Stimulated activated CD8-positive, alpha-beta memory T cell treated with anti-CD3 and anti-CD28 coated beads, Interleukin-2, amount 100 ng/mL, for 1 hour (primary cell): ENCODE results near the gene EDAR.
A peak's percentile ranks its signal among the peaks of the same experiment; 100 is the strongest.

Experiments
- DNase-seq, 2 donors: peaks; one replicate each; pipeline ENCODE4 v3.0.0-alpha.2; 2020; ENCODE audit warnings: low read depth in 2 of 2

EDAR gene

GRCh38 chr2:108988796-108989713 lies at the start of gene EDAR:
EDAR (minus strand) TSS chr2:108989220; CDS start chr2:108931014, 58,206 bp downstream.
- peak in 1 of 2 donors; percentile 15 for DNase-seq

- no peak for DNase-seq
Observed at GRCh38 chr2:109033171-109033570, 44.2 kb upstream of the EDAR start.

DNA sequence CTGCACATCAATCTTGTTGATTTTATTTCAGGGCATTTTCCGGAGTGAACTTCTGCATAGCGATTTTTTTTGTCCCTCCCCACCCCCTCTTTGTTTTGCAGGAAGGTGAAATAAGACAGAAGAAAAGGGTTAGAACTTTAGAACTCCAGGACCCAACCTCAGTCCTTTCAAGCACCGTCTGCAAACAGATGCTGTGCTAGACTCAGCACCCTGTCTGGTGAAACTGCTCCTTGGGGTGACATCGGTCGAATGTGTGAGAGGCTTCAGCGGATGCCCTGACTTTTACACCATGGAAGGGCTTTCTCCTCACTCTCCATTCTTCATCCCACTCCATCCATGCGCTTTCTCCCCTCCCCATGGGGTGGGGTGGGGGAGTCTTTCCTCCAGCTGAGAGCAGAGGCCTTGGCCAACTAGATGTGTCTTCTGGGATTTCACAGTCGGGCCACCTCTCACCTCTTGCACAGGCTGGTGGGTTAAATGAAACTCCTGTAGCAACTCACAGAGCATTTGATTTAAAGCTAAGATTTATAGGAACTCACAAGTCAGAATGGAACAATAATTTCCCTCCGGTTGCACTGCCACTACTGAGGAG lies 43.3 kb upstream of the EDAR start:
- no peak for DNase-seq

GRCh38 chr2:109031476-109032228 lies 42.6 kb upstream of the EDAR start:
- peak; percentile 15 to 41 for DNase-seq

GRCh38 chr2:109030870-109031475 lies 42.0 kb upstream of the EDAR start:
- no peak for DNase-seq

DNA sequence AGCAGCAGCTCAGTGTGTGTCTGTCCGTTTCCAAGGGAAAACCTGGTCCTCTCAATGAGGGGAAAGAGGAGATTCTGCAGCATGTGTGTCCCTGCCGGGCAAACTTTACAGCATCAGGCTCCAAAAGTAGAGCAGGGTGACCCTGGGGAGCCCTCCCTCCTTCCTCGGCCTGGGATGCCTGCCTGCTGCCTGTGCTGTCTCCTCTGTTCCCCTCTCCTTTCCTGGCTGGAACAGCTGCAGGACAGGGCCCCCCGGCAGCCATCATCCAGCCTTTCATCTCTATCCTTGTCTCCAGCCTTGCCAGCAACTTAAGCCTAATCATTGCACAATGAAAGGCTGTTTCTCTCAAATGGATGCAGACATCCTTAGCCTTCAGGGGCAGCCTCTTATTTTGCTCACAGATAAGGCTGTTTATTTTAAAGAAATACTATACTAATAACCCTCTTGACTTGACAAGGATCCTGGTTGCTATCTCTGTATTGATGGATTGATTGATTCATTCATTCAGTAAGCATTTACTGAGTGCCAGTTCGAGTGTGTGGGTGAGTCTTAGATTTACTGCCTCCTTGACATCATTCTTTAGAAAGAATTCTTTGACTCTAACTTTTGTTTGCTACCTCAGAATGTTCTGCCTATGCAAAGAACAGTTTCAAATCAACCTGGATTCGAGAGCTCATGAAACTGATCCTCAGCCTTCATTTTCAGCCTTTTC lies 40.6 kb upstream of the EDAR start:
- DNase-seq: no peak

- no peak for DNase-seq
Observed at GRCh38 chr2:109028738-109029489, 39.9 kb upstream of the EDAR start.

DNA sequence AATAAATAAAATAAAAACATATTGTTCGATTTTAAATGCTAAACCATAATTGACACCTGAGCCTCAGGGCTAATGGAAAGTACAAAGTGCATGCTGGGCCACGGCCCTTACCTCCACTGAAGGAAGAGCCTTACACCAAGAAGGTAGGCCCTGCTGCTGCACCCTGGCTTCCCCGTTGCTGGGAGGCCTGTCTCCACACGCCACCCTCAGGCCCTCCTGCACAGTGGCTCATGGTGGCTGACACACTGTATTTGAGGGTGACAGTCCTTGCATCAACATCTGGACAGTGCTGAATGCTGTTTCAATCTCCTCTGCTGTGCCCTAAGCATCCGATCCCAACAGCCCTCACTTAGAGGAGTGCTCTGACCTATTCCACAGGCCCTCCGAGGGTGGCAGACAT lies 39.3 kb upstream of the EDAR start:
- no peak for DNase-seq

GRCh38 chr2:109027702-109028101 lies 38.7 kb upstream of the EDAR start:
- no peak for DNase-seq

GRCh38 chr2:109024477-109024876 lies 35.5 kb upstream of the EDAR start:
- DNase-seq: no peak

DNA sequence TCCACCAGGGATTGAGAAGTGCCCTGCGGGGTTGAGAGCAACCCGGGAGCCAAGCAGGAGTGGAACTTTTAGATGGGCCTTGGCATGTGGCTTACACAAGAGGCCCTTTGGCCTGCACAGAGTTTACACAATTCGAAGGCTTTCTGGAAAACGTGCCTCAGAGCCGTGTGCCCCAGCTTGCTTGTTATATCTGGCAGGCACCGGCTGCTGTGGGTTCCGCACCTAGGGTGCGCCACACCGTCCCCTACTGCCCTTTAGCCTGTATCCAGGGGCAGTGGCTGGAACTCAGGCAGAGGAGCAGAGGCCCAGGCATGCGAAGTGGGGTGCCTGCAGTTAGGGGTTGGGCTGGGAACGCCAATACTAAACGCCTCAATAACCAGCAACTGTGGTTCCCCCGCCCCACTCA lies 32.9 kb upstream of the EDAR start:
- no peak for DNase-seq

- no peak for DNase-seq
Observed at GRCh38 chr2:109020217-109020637, 31.2 kb upstream of the EDAR start.

GRCh38 chr2:109018452-109018851 lies 29.4 kb upstream of the EDAR start:
- DNase-seq: no peak

- DNase-seq: no peak
Observed at GRCh38 chr2:109017017-109017416, 28.0 kb upstream of the EDAR start.

- no peak for DNase-seq
Observed at GRCh38 chr2:109016376-109016775, 27.4 kb upstream of the EDAR start.

GRCh38 chr2:109014476-109014875 lies 25.5 kb upstream of the EDAR start:
- DNase-seq: no peak

- no peak for DNase-seq
Observed at GRCh38 chr2:109013051-109013450, 24.0 kb upstream of the EDAR start.

DNA sequence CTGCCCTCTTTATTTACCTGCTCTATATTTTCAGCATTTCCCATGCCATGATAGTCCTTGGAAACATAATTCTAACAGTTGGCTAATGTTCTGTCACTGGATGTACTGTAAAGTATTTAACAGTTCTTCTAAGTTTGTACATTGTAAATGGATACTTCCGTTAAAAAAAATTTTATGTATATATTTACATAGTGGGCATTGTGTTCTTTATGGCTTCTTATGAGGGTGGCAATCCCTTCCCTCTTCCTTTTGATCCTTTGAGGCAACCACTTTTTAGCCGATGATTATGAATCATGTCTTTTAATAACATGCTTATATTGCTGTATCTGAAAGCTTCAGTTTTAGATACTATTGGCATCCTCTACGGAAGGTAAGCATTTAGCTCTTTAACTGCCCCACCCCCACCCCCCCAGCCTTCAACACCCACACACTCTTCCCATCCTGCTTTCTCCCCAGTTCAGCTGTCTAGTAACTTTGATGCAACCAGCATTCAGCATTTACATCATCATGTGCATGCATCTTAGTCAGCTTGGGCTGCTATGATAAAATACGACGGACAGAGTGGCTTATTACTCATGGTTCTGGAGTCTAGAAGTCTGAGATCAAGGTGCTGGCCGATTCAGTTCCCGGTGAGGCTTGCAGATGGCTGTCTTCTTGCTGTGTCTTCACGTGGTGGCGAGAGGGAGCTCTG lies 21.0 kb upstream of the EDAR start:
- no peak for DNase-seq

- no peak for DNase-seq
Observed at GRCh38 chr2:109006971-109007370, 18.0 kb upstream of the EDAR start.

GRCh38 chr2:109005686-109006204 lies 16.7 kb upstream of the EDAR start:
- no peak for DNase-seq
